Stimulated activated naive CD4-positive, alpha-beta T cell treated with Interleukin-2 at 50 U/mL for 16 hours (primary cell): ENCODE data around the gene ZYX.
"Not testable (repeated sequence)": the region's sequence is repeated elsewhere in the genome, so short reads cannot be mapped to it uniquely, and the experiment has no call there.

Experiments used
- DNase-seq: peaks from one replicate; lab custom pipeline; 2025; lab: John Stamatoyannopoulos, UW

The ZYX gene

GRCh38 chr7:143385891-143386781 is 5.0 kb downstream of the ZYX start:
- DNase-seq, result no peak

GRCh38 chr7:143387156-143387975 is 6.2 kb downstream of the ZYX start:
- no peak for DNase-seq

GRCh38 chr7:143388051-143388450 is 6.9 kb downstream of the ZYX start:
- DNase-seq, result no peak

- no peak for DNase-seq
Observed at GRCh38 chr7:143388491-143389101, 7.5 kb downstream of the ZYX start.

GRCh38 chr7:143389316-143390103 is 8.4 kb downstream of the ZYX start:
- no peak for DNase-seq

- DNase-seq, result no peak
Observed at GRCh38 chr7:143390104-143390772, 9.1 kb downstream of the ZYX start.

GRCh38 chr7:143390773-143391317 is 9.7 kb downstream of the ZYX start:
- DNase-seq, result no peak

GRCh38 chr7:143391462-143392404 is 10.6 kb downstream of the ZYX start:
- no peak for DNase-seq

- DNase-seq, result not testable (repeated sequence)
Observed at GRCh38 chr7:143392427-143392826, 11.3 kb downstream of the ZYX start.

- DNase-seq, result no peak
Observed at GRCh38 chr7:143392875-143393266, 11.7 kb downstream of the ZYX start.

GRCh38 chr7:143393267-143394041 is 12.3 kb downstream of the ZYX start:
- no peak for DNase-seq

- no peak for DNase-seq
Observed at GRCh38 chr7:143394068-143394467, 12.9 kb downstream of the ZYX start.

GRCh38 chr7:143394777-143395176 is 13.6 kb downstream of the ZYX start:
- DNase-seq, result no peak

- no peak for DNase-seq
Observed at GRCh38 chr7:143395187-143396149, 14.3 kb downstream of the ZYX start.

GRCh38 chr7:143396182-143396581 is 15.0 kb downstream of the ZYX start:
- DNase-seq, result no peak

GRCh38 chr7:143396625-143397556 is 15.7 kb downstream of the ZYX start:
- no peak for DNase-seq
